ENCODE data around the gene GPHB5.
"Not testable (repeated sequence)": the region's sequence is repeated elsewhere in the genome, so short reads cannot be mapped to it uniquely, and the experiment has no call there.

GPHB5 gene

DNA sequence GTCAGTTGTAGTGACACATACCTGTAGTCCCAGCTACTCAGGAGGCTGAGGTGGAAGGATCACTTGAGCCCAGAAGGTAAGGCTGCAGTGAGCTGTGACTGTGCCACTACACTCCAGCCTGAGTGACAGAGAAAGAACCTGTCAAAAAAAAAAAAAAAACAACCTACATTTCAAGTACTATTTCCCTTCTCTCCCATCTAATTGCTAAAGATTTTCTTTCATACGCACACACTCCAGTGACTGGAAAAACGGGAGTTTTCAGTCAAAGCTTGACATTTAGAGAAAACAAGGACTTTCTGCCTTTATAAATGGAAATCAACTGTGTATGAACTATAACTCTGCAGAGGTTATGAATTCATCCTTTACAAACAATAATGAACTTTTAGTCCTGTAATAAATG is 25.9 kb downstream of the GPHB5 start:
- DNase-seq, result no peak

GRCh38 chr14:63290741-63291430 is 27.8 kb downstream of the GPHB5 start:
- no peak for DNase-seq

DNA sequence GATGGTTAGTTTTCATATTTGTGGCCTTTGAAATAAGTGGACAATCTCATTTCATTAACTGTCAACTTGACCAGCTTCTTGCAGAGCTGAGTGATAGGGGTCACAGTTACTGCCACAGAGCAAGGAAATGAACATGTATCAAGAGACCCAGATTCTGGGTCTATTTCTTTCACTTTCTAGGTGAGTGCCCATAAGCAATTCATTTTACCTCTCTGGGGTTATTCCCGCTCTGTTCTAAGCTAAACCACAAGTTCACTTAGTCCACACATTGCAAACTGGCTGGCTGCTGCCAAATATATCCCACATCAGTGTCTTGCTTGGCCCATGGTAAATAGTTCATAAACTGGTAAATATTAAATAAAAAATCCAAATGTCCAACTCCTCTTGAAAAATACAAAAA is 29.9 kb downstream of the GPHB5 start:
- no peak for DNase-seq

- no peak for DNase-seq
Measured at GRCh38 chr14:63287666-63288483, 30.9 kb downstream of the GPHB5 start.

- DNase-seq, result no peak
Measured at GRCh38 chr14:63286071-63286470, 32.7 kb downstream of the GPHB5 start.

DNA sequence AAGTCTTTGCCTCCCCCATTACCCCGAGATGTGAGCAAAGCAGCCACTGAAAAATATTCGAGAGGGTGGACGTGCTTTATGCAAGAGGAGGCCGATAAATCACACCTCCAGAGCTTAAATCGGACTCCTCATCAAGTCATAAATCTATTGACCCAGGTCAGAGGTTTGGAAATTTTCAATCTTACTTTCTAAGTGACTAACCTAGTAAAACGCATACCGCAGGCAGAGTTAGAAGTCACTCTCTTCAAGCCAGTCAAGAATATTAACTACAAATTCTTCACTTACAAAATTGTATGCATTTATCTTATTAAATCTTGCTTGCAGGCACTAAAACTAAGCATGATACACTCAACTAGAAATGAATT is 34.9 kb downstream of the GPHB5 start:
- no peak for DNase-seq

- no peak for DNase-seq
Measured at GRCh38 chr14:63282997-63283883, 35.5 kb downstream of the GPHB5 start.

DNA sequence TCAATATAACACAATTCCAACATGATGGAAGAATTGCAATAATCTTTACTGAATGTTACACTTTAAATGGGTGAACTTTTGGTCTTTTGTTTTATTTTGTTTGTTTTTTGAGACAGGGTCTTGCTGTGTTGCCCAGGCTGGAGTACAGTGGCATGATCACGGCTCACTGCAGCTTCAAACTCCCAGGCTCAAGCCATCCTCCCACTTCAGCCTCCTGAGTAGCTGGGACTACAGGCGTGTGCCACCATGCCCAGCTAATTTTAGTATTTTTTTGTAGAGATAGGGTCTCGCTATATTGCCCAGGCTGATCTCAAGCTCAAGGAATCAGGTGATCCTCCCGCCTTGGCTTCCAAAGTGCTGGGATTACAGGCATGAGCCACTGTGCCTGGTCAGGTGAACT is 38.8 kb downstream of the GPHB5 start:
- not testable (repeated sequence) for DNase-seq

DNA sequence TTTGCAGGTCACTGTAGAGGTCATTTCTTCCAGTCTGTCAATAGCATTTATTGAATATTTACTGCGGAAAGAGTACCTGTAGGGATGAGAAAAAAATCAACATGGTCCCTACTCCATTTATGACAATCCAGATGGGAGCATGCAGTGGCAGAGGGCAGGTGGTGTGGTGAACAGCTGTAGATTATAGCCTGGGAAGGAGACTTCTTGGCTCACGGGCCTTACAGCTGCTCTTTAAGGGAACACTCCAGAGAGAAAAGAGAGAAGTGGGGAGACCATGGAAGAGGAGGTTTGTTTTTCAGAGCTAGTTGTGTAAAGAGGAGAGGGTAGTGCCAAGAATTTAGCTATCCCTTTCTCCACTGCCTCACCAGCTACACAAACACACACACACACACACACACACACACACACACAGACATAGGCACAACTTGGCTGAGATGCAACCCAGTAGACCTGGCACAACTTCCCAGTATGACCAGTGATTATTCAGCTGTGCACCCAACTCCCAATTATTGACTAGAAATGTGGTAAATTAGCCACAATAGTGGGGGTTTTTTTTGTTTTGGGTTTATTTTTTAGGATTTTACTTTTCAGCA is 41.0 kb downstream of the GPHB5 start:
- no peak for DNase-seq

DNA sequence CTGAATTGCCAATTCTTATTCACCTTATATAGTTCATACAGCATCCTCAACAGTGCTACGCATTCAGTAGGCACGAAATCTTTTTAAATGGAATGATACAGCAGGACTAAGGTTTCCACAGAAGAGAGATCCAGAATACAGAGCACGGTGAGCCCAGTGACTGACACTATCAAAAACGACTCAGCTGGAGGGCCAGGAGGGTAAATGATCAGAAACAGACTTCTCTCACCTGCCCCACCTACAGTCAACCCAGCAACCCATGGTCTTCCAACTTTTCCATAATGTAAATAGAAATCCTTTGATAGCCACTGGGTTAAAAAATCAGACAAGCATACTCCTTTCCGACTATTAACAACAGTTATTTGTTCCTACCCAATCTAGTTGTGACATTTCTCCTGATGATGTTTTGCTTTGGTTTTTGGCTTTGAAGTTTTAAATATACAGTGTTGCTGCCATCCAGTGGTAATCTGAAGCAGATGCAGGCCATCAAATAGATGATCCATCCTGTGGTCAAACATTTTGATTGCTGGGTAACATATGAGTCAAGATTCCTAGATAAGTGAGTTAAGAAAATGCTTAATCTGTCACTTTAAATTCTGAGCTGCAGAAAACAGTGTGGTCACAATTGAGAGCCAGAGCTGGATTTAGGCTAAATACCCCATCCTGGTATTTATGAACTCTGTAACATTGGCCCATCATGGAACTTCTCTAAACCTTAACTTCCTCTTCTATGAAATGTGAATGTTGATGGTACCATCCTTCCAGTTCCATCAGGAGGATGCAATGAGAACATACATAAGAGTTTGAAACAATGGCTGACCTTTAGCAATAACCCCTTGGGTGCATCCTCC is 42.0 kb downstream of the GPHB5 start:
- DNase-seq, result no peak

GRCh38 chr14:63276016-63276415 is 42.7 kb downstream of the GPHB5 start:
- DNase-seq, result no peak

- no peak for DNase-seq
Measured at GRCh38 chr14:63275611-63276010, 43.1 kb downstream of the GPHB5 start.

DNA sequence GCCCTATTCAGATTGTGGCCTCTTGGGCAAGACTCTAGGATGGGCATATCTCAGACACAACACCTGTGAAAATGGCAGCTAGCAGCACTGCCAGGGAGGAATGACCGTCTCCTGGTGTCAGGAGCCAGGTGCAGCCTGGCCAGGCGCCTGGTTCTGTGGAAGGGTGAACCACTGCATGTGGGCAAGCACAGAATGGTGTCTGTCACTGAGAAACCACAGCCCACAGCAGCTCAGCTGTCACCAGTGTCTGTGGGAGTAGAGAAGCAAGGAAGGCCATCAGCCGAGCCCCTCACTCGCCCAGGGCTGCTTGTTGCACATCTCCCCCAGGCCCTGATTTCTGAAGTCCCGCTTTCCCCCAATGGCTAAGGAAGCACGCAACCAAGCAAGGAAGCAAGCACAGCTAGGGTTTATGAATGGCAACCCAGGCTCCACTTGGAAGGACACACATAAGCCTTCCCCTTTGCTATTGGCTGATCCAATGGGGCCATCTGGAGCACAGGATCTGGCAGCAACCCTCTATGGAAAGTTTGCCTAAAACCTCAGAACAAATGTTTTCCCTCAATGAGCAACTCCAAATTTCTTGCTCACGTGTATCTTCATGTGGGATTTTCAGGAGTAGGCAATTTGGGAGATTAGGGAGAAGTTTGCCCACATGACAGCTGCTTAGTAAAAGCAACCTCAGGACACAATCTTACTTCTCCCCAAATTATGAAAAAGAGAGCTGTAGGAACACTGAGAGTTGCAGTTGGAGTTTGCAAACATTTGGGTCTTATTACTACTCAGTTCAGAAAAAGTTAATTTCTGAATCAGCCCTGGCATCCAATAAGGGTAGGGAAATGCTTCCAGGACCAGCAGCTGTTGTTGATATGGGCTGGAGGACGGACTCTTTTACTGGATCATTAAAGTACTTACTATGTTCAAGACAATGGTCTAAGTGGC is 44.7 kb downstream of the GPHB5 start:
- no peak for DNase-seq

GRCh38 chr14:63273129-63273528 is 45.6 kb downstream of the GPHB5 start:
- no peak for DNase-seq

- no peak for DNase-seq
Measured at GRCh38 chr14:63269561-63270225, 49.0 kb downstream of the GPHB5 start.

- no peak for DNase-seq
Measured at GRCh38 chr14:63268771-63269170, 50.0 kb downstream of the GPHB5 start.

DNA sequence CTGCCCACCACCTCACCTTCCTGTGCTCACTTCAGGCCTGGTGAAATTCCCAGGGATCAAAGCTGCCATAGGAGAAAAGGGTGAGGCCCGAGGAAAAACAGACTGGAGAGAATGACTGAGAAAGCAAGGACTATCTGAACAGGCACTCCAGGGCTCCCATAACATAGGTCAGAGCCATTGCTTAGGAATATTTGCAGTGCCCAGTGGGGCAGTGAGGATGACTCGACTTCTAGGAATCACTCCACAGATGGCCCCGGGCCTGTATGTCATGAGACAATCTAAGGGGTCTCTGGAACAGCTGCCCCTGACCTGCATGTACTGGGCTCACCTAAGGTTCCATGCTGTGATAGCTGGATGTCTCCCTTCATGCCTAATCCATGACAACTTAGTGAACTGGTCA is 51.6 kb downstream of the GPHB5 start:
- no peak for DNase-seq

DNA sequence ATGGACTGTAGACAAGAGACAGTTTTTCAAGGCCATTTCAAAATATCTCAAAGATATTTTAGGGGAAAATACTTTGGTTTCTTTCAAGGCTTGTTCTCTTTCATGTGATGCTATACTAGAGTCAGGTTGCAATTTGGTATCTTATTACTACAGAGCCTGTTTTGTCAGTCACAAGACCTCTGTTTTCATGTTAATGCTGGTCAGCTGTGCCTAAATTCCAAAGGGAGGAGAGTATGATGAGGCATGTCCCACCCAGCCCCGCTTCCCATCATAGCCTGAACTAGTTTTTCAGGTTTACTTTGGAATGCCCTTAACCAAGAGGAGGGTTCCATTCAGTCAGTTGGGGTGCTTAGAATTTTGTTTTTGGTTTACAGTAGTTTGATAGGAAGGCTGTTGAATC is 52.6 kb downstream of the GPHB5 start:
- no peak for DNase-seq
